Suprapubic skin (tissue), 4 donors: ENCODE data around the gene MED13L.

Source experiments
- CTCF ChIP-seq, 2 donors: fragments of 200-600 bp in 1 of 2; fragments of 450-650 bp in 1 of 2; sonication (generic) in 1 of 2; IDR thresholded peaks; one replicate each; pipeline ENCODE4 v1.5.1; 2016 to 2019; ENCODE audit warnings: antibody characterized with exemption in 2 of 2, mild to moderate bottlenecking in 1 of 2, moderate library complexity in 1 of 2
- POLR2A ChIP-seq, 2 donors: fragments of 450-650 bp; IDR thresholded peaks; one replicate each; pipeline ENCODE4 v1.6.1; 2017; ENCODE audit warnings: antibody characterized with exemption in 2 of 2, mild to moderate bottlenecking in 2 of 2, moderate library complexity in 2 of 2
- POLR2AphosphoS5 ChIP-seq, 3 donors: sonication (generic); formaldehyde crosslinking; IDR thresholded peaks; one replicate each; pipeline ENCODE4 v1.6.1; 2017; ENCODE audit warnings: antibody characterized with exemption in 3 of 3

DNA sequence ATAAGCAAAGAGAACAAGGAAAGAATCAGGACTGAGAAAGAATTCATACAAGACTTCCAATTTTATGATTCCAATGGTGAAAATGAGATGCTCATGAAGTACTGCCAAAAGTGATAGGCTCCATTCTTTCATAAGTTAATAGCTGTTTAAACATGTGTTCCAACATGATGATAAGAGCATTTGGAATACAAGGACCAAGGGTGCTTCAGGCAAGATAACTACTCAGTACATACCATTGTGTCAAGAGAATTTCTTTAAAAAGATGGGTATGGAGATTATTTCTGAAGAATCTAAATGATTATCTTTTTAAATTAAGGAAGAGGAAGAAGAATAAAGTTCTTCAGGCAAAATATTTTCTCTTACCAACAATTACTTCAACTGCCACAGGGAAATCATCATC, 258.1 kb downstream of the MED13L start:
- TF ChIP-seq POLR2AphosphoS5 (IDR thresholded peaks at IDR 0.05) (no peak), CTCF (IDR thresholded peaks at IDR 0.05) (no peak), POLR2A (IDR thresholded peaks at IDR 0.05) (no peak)
